Stimulated activated effector memory CD8-positive, alpha-beta T cell treated with anti-CD3 and anti-CD28 coated beads, Interleukin-12 subunit alpha, Interleukin-12 subunit beta, amount 100 ng/mL, for 72 hours (primary cell): ENCODE results near the gene FHOD3.

ENCODE experiments used
- ATAC-seq: fragments of 150-1000 bp; cut with Tn5 transposase; 2 replicates; pipeline ENCODE4 v1.10.0; 2021
- DNase-seq, 2 donors: peaks; one replicate each; pipeline ENCODE4 v3.0.0; 2021 to 2022; ENCODE audit warnings: low spot score in 2 of 2
- H3K27ac Mint-ChIP-seq: one replicate; pipeline ENCODE4 v1.8.0; 2022; ENCODE audit warnings: mild to moderate bottlenecking, mixed read lengths
- H3K36me3 Mint-ChIP-seq: one replicate; pipeline ENCODE4 v1.8.0; 2022; ENCODE audit warnings: mild to moderate bottlenecking, mixed read lengths
- H3K4me1 Mint-ChIP-seq: one replicate; pipeline ENCODE4 v1.8.0; 2022; ENCODE audit warnings: mixed read lengths
- H3K4me3 Mint-ChIP-seq: one replicate; pipeline ENCODE4 v1.8.0; 2022; ENCODE audit warnings: mild to moderate bottlenecking, mixed read lengths
- H3K9me3 Mint-ChIP-seq: one replicate; pipeline ENCODE4 v1.8.0; 2022; ENCODE audit warnings: mixed read lengths

FHOD3 gene

GRCh38 chr18:36441426-36442240, 144.1 kb downstream of the FHOD3 start:
- Mint-ChIP-seq H3K27ac (no peak overlapping the region), H3K9me3 (no peaks in the 10 kb centered on the region), H3K4me3 (no peak overlapping the region), H3K36me3 (no peaks in the 10 kb centered on the region), H3K4me1 (no peaks in the 10 kb centered on the region)
- ATAC-seq: no peak
- DNase-seq: no peak

GRCh38 chr18:36442717-36443116, 145.2 kb downstream of the FHOD3 start:
- H3K4me3 Mint-ChIP-seq: no peak overlapping the region
- no peaks in the 10 kb centered on the region for H3K4me1 Mint-ChIP-seq
- no peaks in the 10 kb centered on the region for H3K9me3 Mint-ChIP-seq
- DNase-seq: no peak
- no peak for ATAC-seq
- no peaks in the 10 kb centered on the region for H3K36me3 Mint-ChIP-seq
- no peak overlapping the region for H3K27ac Mint-ChIP-seq

GRCh38 chr18:36446059-36446458, 148.5 kb downstream of the FHOD3 start:
- ATAC-seq (no peak), DNase-seq (no peak)
- Mint-ChIP-seq H3K9me3 (no peaks in the 10 kb centered on the region), H3K36me3 (no peaks in the 10 kb centered on the region), H3K4me1 (no peaks in the 10 kb centered on the region), H3K4me3 (no peak overlapping the region), H3K27ac (no peak overlapping the region)

- no peak for DNase-seq
- Mint-ChIP-seq H3K36me3 (no peaks in the 10 kb centered on the region), H3K4me3 (no peak overlapping the region), H3K4me1 (no peaks in the 10 kb centered on the region), H3K27ac (no peak overlapping the region), H3K9me3 (no peaks in the 10 kb centered on the region)
- ATAC-seq: no peak
These were observed 151.1 kb downstream of the FHOD3 start for GRCh38 chr18:36448384-36449290.

- no peaks in the 10 kb centered on the region for H3K9me3 Mint-ChIP-seq
- no peaks in the 10 kb centered on the region for H3K36me3 Mint-ChIP-seq
- no peaks in the 10 kb centered on the region for H3K4me1 Mint-ChIP-seq
- ATAC-seq (no peak), DNase-seq (no peak)
- H3K27ac Mint-ChIP-seq: no peak overlapping the region
- H3K4me3 Mint-ChIP-seq: no peak overlapping the region
These were observed 151.9 kb downstream of the FHOD3 start for GRCh38 chr18:36449451-36449850.

GRCh38 chr18:36450264-36450663, 152.8 kb downstream of the FHOD3 start:
- Mint-ChIP-seq H3K27ac (no peak overlapping the region), H3K36me3 (no peaks in the 10 kb centered on the region), H3K4me1 (no peaks in the 10 kb centered on the region), H3K4me3 (no peak overlapping the region), H3K9me3 (no peaks in the 10 kb centered on the region)
- ATAC-seq (no peak), DNase-seq (no peak)

GRCh38 chr18:36451454-36452251, 154.1 kb downstream of the FHOD3 start:
- Mint-ChIP-seq H3K36me3 (no peaks in the 10 kb centered on the region), H3K27ac (no peak overlapping the region), H3K9me3 (no peaks in the 10 kb centered on the region), H3K4me1 (no peaks in the 10 kb centered on the region), H3K4me3 (no peak overlapping the region)
- DNase-seq (no peak), ATAC-seq (no peak)

GRCh38 chr18:36454245-36454644, 156.7 kb downstream of the FHOD3 start:
- no peaks in the 10 kb centered on the region for H3K9me3 Mint-ChIP-seq
- H3K4me3 Mint-ChIP-seq: no peak overlapping the region
- H3K4me1 Mint-ChIP-seq: no peaks in the 10 kb centered on the region
- no peak for ATAC-seq
- H3K36me3 Mint-ChIP-seq: no peaks in the 10 kb centered on the region
- no peak for DNase-seq
- no peak overlapping the region for H3K27ac Mint-ChIP-seq

GRCh38 chr18:36454848-36455458, 157.4 kb downstream of the FHOD3 start:
- H3K4me3 Mint-ChIP-seq: no peak overlapping the region

GRCh38 chr18:36455931-36456330, 158.4 kb downstream of the FHOD3 start:
- H3K9me3 Mint-ChIP-seq: no peaks in the 10 kb centered on the region
- no peaks in the 10 kb centered on the region for H3K4me1 Mint-ChIP-seq
- DNase-seq (no peak), ATAC-seq (no peak)
- no peak overlapping the region for H3K4me3 Mint-ChIP-seq
- H3K36me3 Mint-ChIP-seq: no peaks in the 10 kb centered on the region
- H3K27ac Mint-ChIP-seq: no peak overlapping the region

More at GRCh38 chr18:36454848-36455458, 157.4 kb downstream of the FHOD3 start:
- H3K27ac Mint-ChIP-seq: no peak overlapping the region
- no peaks in the 10 kb centered on the region for H3K36me3 Mint-ChIP-seq
- no peaks in the 10 kb centered on the region for H3K4me1 Mint-ChIP-seq
- no peak for DNase-seq
- ATAC-seq: no peak
- H3K9me3 Mint-ChIP-seq: no peaks in the 10 kb centered on the region

GRCh38 chr18:36456622-36457021, 159.1 kb downstream of the FHOD3 start:
- no peak overlapping the region for H3K4me3 Mint-ChIP-seq
- H3K27ac Mint-ChIP-seq: no peak overlapping the region
- no peaks in the 10 kb centered on the region for H3K36me3 Mint-ChIP-seq
- DNase-seq (no peak), ATAC-seq (peak; percentile 52)
- H3K4me1 Mint-ChIP-seq: no peaks in the 10 kb centered on the region
- H3K9me3 Mint-ChIP-seq: no peaks in the 10 kb centered on the region

GRCh38 chr18:36457683-36458082, 160.2 kb downstream of the FHOD3 start:
- H3K9me3 Mint-ChIP-seq: no peaks in the 10 kb centered on the region
- H3K4me1 Mint-ChIP-seq: no peaks in the 10 kb centered on the region
- DNase-seq: no peak
- no peak overlapping the region for H3K4me3 Mint-ChIP-seq
- no peak overlapping the region for H3K27ac Mint-ChIP-seq
- no peaks in the 10 kb centered on the region for H3K36me3 Mint-ChIP-seq
- no peak for ATAC-seq

GRCh38 chr18:36458306-36458705, 160.8 kb downstream of the FHOD3 start:
- H3K9me3 Mint-ChIP-seq: no peaks in the 10 kb centered on the region
- no peak overlapping the region for H3K27ac Mint-ChIP-seq
- H3K4me3 Mint-ChIP-seq: no peak overlapping the region
- H3K4me1 Mint-ChIP-seq: no peaks in the 10 kb centered on the region
- ATAC-seq (no peak), DNase-seq (no peak)
- H3K36me3 Mint-ChIP-seq: no peaks in the 10 kb centered on the region

- H3K27ac Mint-ChIP-seq: no peak overlapping the region
- no peaks in the 10 kb centered on the region for H3K36me3 Mint-ChIP-seq
- ATAC-seq (no peak), DNase-seq (no peak)
- no peak overlapping the region for H3K4me3 Mint-ChIP-seq
- H3K4me1 Mint-ChIP-seq: no peaks in the 10 kb centered on the region
- no peaks in the 10 kb centered on the region for H3K9me3 Mint-ChIP-seq
These were observed 161.7 kb downstream of the FHOD3 start for GRCh38 chr18:36459203-36459602.

- H3K36me3 Mint-ChIP-seq: no peaks in the 10 kb centered on the region
- DNase-seq (no peak), ATAC-seq (no peak)
- H3K4me1 Mint-ChIP-seq: no peaks in the 10 kb centered on the region
- H3K9me3 Mint-ChIP-seq: no peaks in the 10 kb centered on the region
- H3K4me3 Mint-ChIP-seq: no peak overlapping the region
- no peak overlapping the region for H3K27ac Mint-ChIP-seq
These were observed 162.3 kb downstream of the FHOD3 start for GRCh38 chr18:36459786-36460185.
